Measurements from ENCODE around the gene RBFOX1.

GRCh38 chr16:7303052-7303610 is 29.5 kb upstream of the RBFOX1 start:
- TF ChIP-seq POLR2A (IDR thresholded peaks at IDR 0.05), result no peak
- no peak for TF ChIP-seq CTCF (IDR thresholded peaks at IDR 0.05)

Measured in ovary (tissue), 3 donors.